Smooth muscle cell of the brain vasculature (primary cell): ENCODE measurements around the gene CCL4L2.
"Not testable (repeated sequence)": the region's sequence is repeated elsewhere in the genome, so short reads cannot be mapped to it uniquely, and the experiment has no call there.

ENCODE experiments used
- DNase-seq: peaks from one replicate; pipeline ENCODE4 v3.0.0-alpha.2; 2012; ENCODE audit warnings: low read depth, low spot score

CCL4L2 gene

DNA sequence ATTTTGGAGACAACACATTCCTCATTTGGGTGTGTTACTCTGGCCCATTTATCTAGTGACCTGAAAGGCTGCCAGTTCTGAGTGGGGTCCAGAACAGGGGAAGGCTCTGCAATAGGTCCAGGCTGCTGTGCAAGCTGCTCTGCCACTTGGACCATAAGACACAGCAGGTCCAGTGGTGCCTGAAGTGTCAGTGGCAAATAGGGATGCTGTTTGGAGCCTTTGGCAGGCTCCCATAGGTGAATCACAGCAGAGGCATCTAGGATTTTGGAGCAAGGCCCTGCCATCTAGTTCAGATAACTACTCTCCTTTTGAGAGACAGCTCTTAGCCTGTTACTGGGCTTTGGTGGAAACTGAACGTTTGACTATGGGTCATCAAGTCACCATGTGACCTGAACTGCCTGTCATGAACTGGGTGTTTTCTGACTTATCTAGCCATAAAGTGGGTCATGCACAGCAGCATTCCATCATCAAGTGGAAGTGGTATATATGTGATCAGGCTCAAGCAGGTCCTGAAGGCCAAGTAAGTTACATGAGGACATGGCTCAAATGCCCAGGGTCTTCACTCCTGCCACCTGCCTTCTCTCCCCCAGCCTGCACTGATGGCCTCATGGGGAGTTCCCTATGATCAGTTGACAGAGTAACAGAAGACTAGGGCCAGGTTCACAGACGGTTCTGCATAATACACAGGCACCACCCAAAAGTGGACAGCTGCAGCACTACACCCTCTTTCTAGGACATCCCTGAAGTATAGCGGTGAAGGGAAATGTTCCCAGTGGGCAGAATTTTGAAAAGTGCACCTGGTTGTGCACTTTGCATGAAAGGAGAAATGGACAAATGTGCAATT is 10.1 kb downstream of the CCL4L2 start:
- not testable (repeated sequence) for DNase-seq

DNA sequence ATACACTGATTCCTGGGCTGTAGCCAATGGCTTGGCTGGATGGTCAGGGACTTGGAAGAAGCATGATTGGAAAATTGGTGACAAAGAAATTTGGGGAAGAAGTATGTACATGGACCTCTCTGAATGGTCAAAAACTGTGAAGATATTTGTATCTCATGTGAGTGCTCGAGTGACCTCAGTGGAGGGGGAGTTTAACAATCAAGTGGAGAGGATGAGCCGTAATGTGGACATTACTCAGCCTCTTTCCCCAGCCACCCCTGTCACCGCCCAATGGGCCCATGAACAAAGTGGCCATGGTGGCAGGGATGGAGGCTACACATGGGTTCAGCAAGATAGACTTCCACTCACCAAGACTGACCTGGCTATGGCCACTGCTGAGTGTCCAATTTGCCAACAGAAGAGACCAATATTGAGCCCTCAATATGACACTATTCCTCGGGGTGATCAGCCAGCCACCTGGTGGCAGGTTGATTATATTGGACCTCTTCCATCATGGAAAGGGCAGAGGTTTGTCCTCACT is 10.8 kb downstream of the CCL4L2 start:
- DNase-seq: not testable (repeated sequence)

DNA sequence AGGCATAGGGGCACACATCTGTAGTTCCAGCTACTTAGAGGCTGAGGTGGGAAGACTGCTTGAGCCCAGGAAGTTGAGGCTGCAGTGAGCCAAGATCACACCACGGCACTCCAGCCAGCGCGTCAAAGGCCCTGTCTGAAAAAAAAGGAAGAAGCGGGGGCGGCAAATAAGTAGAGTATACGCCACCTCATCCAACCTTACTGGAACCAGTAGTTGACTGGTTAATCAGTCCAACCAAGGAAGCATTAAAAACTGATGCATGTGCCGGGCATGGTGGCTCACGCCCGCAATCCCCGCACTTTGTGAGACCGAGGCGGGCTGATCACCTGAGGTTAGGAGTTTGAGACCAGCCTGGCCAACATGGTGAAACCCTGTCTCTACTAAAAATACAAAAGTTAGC is 12.1 kb downstream of the CCL4L2 start:
- DNase-seq: not testable (repeated sequence)

DNA sequence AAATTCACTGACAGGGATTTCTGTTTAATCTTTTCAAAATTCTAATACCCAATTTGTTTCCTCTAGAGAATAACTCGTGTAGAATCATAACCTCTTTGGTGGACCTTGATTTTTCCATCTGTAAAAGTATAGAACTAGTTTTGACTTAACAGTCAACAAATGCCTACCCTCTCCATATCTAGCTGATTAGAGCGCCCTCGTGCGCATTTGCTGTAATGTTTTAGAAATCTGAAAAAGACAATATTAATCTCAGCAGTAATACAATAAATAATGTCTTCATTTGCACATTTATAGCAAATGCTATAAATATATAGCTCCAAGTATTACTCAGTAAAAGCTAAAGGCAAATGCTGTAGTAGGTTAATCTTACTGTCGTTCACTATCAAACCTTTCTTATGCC is 18.8 kb downstream of the CCL4L2 start:
- DNase-seq: not testable (repeated sequence)

DNA sequence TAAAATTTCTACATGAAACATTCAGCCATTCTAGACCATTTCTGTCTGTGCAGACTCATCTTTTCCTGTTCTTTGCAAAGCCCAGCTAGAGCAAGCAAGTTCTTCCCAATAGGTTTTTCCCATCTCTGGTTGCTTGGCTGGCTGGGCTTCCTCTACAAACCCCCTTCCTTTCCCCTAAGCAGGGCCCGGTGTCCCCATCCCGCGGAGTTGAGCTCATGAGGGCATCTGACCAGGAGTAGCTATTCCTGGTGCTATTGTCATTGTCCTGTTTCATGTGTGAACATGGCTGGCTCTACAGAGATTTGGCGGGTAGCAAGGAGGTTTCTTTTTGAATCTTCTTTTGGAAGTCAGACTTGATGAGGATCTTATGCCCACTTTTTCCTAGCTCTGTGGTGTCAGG is 31.2 kb downstream of the CCL4L2 start:
- DNase-seq: not testable (repeated sequence)
